Immature natural killer cell (primary cell): ENCODE measurements around the gene CEP97. TPM values are rescaled to one million over a fixed set of nuclear protein-coding genes. Genes with fewer than 3 reads are reported as not detected.

Experiments used
- DNase-seq, 3 donors: peaks; one replicate each; pipeline ENCODE4 v3.0.0; 2022; ENCODE audit warnings: mixed read lengths in 1 of 3
- H3K27ac Mint-ChIP-seq, 6 donors: one replicate each; pipeline ENCODE4 v1.8.0; 2020; ENCODE audit warnings: mixed read lengths in 6 of 6, mild to moderate bottlenecking in 5 of 6, inconsistent platforms in 4 of 6, moderate library complexity in 3 of 6
- H3K27me3 Mint-ChIP-seq, 3 donors: one replicate each; pipeline ENCODE4 v1.8.0; 2020 to 2021; ENCODE audit warnings: low read depth in 3 of 3, mild to moderate bottlenecking in 3 of 3, mixed read lengths in 3 of 3, moderate library complexity in 3 of 3, inconsistent platforms in 1 of 3
- H3K36me3 Mint-ChIP-seq, 3 donors: one replicate each; pipeline ENCODE4 v1.8.0; 2020; ENCODE audit warnings: mixed read lengths in 3 of 3, inconsistent platforms in 2 of 3, mild to moderate bottlenecking in 2 of 3
- H3K4me1 Mint-ChIP-seq, 2 donors: one replicate each; pipeline ENCODE4 v1.8.0; 2020; ENCODE audit warnings: inconsistent platforms in 2 of 2, mild to moderate bottlenecking in 2 of 2, mixed read lengths in 2 of 2, moderate library complexity in 1 of 2
- H3K4me3 Mint-ChIP-seq, 5 donors: one replicate each; pipeline ENCODE4 v1.8.0; 2020; ENCODE audit warnings: mild to moderate bottlenecking in 5 of 5, mixed read lengths in 5 of 5, inconsistent platforms in 3 of 5, moderate library complexity in 3 of 5
- H3K9me3 Mint-ChIP-seq, 6 donors: one replicate each; pipeline ENCODE4 v1.8.0; 2020; ENCODE audit warnings: mild to moderate bottlenecking in 6 of 6, mixed read lengths in 6 of 6, inconsistent platforms in 4 of 6, moderate library complexity in 3 of 6
- polyA plus RNA-seq, 3 donors: library from polyadenylated mRNA; unstranded; fragments of 300-500 nt; fragmentation: Illumina TruSeq; gene quantifications; one replicate each; pipeline ENCODE4 v1.2.3, GENCODE V29; 2021

The CEP97 gene
- polyA plus RNA-seq, 3 donors from 2014 or later, result 2.6 to 3.2 (median 2.6) TPM

- Mint-ChIP-seq H3K27ac (no peak overlapping the region), H3K27me3 (no peaks in the 10 kb centered on the region), H3K4me1 (peaks cover 9 to 16% of the 10 kb centered on the region in 2 donors), H3K36me3 (peaks cover 12 to 24% (median 17%) of the 10 kb centered on the region in 3 donors), H3K4me3 (no peak overlapping the region), H3K9me3 (no peaks in the 10 kb centered on the region)
- no peak for DNase-seq
Measured at GRCh38 chr3:101817992-101818391, 93.6 kb downstream of the CEP97 start.

GRCh38 chr3:101819649-101820206 lies 95.3 kb downstream of the CEP97 start:
- Mint-ChIP-seq H3K27ac (peak overlapping the region in 1 of 6 donors; percentile 12), H3K4me3 (no peak overlapping the region), H3K36me3 (peaks cover 12 to 25% (median 17%) of the 10 kb centered on the region in 3 donors), H3K4me1 (peaks cover 4 to 7% of the 10 kb centered on the region in 2 donors), H3K9me3 (no peaks in the 10 kb centered on the region), H3K27me3 (no peaks in the 10 kb centered on the region)
- DNase-seq, result no peak

Other genes starting within 250 kb of the CEP97 start
- gene SENP7, start 211.4 kb upstream of the CEP97 start, polyA plus RNA-seq, result 1 to 10 TPM; 5.6 to 8.1 (median 6.7) TPM
- gene TRMT10C, start 162.7 kb upstream of the CEP97 start, polyA plus RNA-seq, result 10 to 100 TPM; 27.5 to 33.6 (median 28.8) TPM
- gene PCNP, start 150.4 kb upstream of the CEP97 start, polyA plus RNA-seq, result 100 to 1,000 TPM; 113 to 167 (median 123) TPM
- 10 to 100 TPM in 2 of 3 donors, 1 to 10 TPM in 1; 6.4 to 19.2 (median 12.5) TPM for gene ZBTB11, start 47.5 kb upstream of the CEP97 start, polyA plus RNA-seq
- 1,000 to 10,000 TPM in 1 of 3 donors, 100 to 1,000 TPM in 2; 373 to 1,048 (median 579) TPM for gene RPL24, start 37.9 kb upstream of the CEP97 start, polyA plus RNA-seq
- 10 to 100 TPM; 11.8 to 34.1 (median 28.6) TPM for gene NXPE3, start 54.6 kb downstream of the CEP97 start, polyA plus RNA-seq
- gene NFKBIZ, start 124.9 kb downstream of the CEP97 start, polyA plus RNA-seq, result 10 to 100 TPM; 10.5 to 12.1 (median 10.6) TPM